HCT116 (cell line): ENCODE measurements around the gene ZNF93. TPM values are rescaled to one million over a fixed set of nuclear protein-coding genes. Genes with fewer than 3 reads are reported as not detected.

Source experiments
- ATAC-seq: fragments of 200-7000 bp; cut with Tn5 transposase; 2 replicates; pipeline ENCODE4 v1.9.1; 2020; ENCODE audit warnings: mild to moderate bottlenecking, moderate library complexity
- BruUV-seq: library from RNA; stranded (reverse); fragments of 400-500 nt; replicated peaks from 2 replicates; lab custom pipeline; 2021; lab: Mats Ljungman, UMichigan
- CTCF ChIA-PET: fragments of 300-600 bp; sonication (Branson Sonifier 250); formaldehyde crosslinking; loops from one replicate; lab custom pipeline; 2021; ENCODE audit warnings: antibody characterized with exemption; lab: Charles Lee
- POLR2A ChIA-PET: fragments of 300-600, 350-600 bp; sonication (Branson Sonifier 250); formaldehyde crosslinking; loops from one replicate; lab custom pipeline; 2021; ENCODE audit warnings: antibody characterized with exemption; lab: Charles Lee
- RAD21 ChIA-PET, 2 experiments: fragments of 300-600 bp; sonication (Branson Sonifier 250); formaldehyde crosslinking; loops; one replicate each; lab custom pipeline; 2023; ENCODE audit warnings: low total read pairs in 2 of 2; ENCODE audit not compliant: uncharacterized antibody in 2 of 2, unreplicated experiment in 2 of 2, low non-redundant PET in 1 of 2; lab: Charles Lee
- DNase-seq: peaks from one replicate; pipeline ENCODE4 v3.0.0-alpha.2; 2010; ENCODE audit warnings: low read depth, low spot score
- H2AFZ ChIP-seq: fragments of 200-600 bp; shearing (Covaris generic), sonication (generic); 2 replicates; pipeline ENCODE4 v1.6.1; 2017; ENCODE audit warnings: low read depth, mixed run types, mixed read lengths, antibody characterized with exemption, low read length; ENCODE audit not compliant: poor library complexity, severe bottlenecking
- H3K27ac ChIP-seq: 2 replicates; pipeline ENCODE4 v1.5.1; 2012; ENCODE audit warnings: low read depth, low read length
- H3K27me3 ChIP-seq: fragments of 200-600 bp; sonication (generic); 2 replicates; pipeline ENCODE4 v1.6.1; 2016; ENCODE audit warnings: mixed run types, low read length, mixed read lengths; ENCODE audit not compliant: insufficient read depth
- H3K36me3 ChIP-seq, 2 experiments: fragments of 200-500 bp in 1 of 2; fragments of 200-600 bp in 1 of 2; sonication (Bioruptor generic) in 1 of 2; sonication (generic) in 1 of 2; 2 replicates each; pipeline versions ENCODE4 v1.5.1 to v1.6.1; 2014 to 2016; ENCODE audit warnings: low read length in 2 of 2, inconsistent platforms in 1 of 2, mixed read lengths in 1 of 2, mixed run types in 1 of 2; ENCODE audit not compliant: insufficient read depth in 2 of 2, control insufficient read depth in 1 of 2
- H3K4me1 ChIP-seq, 2 experiments: fragments of 200-600 bp in 1 of 2; sonication (generic) in 1 of 2; 2 replicates each; pipeline versions ENCODE4 v1.5.1 to v1.6.1; 2012 to 2017; ENCODE audit warnings: low read length in 2 of 2, inconsistent platforms in 1 of 2, mild to moderate bottlenecking in 1 of 2, mixed read lengths in 1 of 2, mixed run types in 1 of 2, moderate library complexity in 1 of 2; ENCODE audit not compliant: insufficient read depth in 2 of 2, control insufficient read depth in 1 of 2
- H3K4me2 ChIP-seq: fragments of 200-600 bp; sonication (generic); 2 replicates; pipeline ENCODE4 v1.6.1; 2017; ENCODE audit warnings: mixed run types, low read length, mixed read lengths
- H3K4me3 ChIP-seq, 2 experiments: fragments of 200-600 bp in 1 of 2; sonication (generic) in 1 of 2; replicated peaks in 1 of 2; 2 replicates each; pipeline ENCODE4 v1.5.1; 2011 to 2016; ENCODE audit warnings: low read length in 2 of 2, control low read depth in 1 of 2, low read depth in 1 of 2, mild to moderate bottlenecking in 1 of 2, mixed read lengths in 1 of 2, mixed run types in 1 of 2
- H3K79me2 ChIP-seq: fragments of 200-600 bp; sonication (generic); 2 replicates; pipeline ENCODE4 v1.6.1; 2017; ENCODE audit warnings: mild to moderate bottlenecking, mixed run types, low read length, moderate library complexity, mixed read lengths; ENCODE audit not compliant: insufficient read depth
- H3K9ac ChIP-seq: fragments of 200-600 bp; sonication (generic); 2 replicates; pipeline ENCODE4 v1.6.1; 2016; ENCODE audit warnings: low read length, mixed read lengths
- H3K9me2 ChIP-seq: fragments of 200-600 bp; sonication (generic), shearing (Covaris generic); 2 replicates; pipeline ENCODE4 v1.6.1; 2017; ENCODE audit warnings: mixed run types, mild to moderate bottlenecking, moderate library complexity; ENCODE audit not compliant: insufficient read depth
- H3K9me3 ChIP-seq, 2 experiments: fragments of 200-500 bp in 1 of 2; fragments of 200-600 bp in 1 of 2; sonication (Bioruptor generic) in 1 of 2; sonication (generic) in 1 of 2; 2 replicates each; pipeline ENCODE4 v1.6.1; 2014 to 2017; ENCODE audit warnings: low read length in 2 of 2, mixed read lengths in 2 of 2, inconsistent platforms in 1 of 2, low read depth in 1 of 2, mild to moderate bottlenecking in 1 of 2, mixed run types in 1 of 2, moderate library complexity in 1 of 2; ENCODE audit not compliant: control insufficient read depth in 1 of 2, insufficient read depth in 1 of 2
- H4K20me1 ChIP-seq: fragments of 200-600 bp; sonication (generic), shearing (Covaris generic); 2 replicates; pipeline ENCODE4 v1.6.1; 2017; ENCODE audit warnings: mixed run types, mild to moderate bottlenecking, moderate library complexity; ENCODE audit not compliant: insufficient read depth
- CBX3 ChIP-seq: IDR thresholded peaks from 2 replicates; pipeline ENCODE4 v1.6.1; 2012; ENCODE audit warnings: low read depth
- CEBPB ChIP-seq: IDR thresholded peaks from 2 replicates; pipeline ENCODE4 v1.6.1; 2012; ENCODE audit warnings: low read depth
- CTCF ChIP-seq, 3 experiments: fragments of 200-600 bp in 1 of 3; sonication (generic) in 1 of 3; IDR thresholded peaks in 2 of 3; conservative IDR thresholded peaks in 1 of 3; 2 replicates each; pipeline ENCODE4 v1.5.1; 2012 to 2017; ENCODE audit warnings: low read depth in 2 of 3, low read length in 2 of 3, antibody characterized with exemption in 1 of 3, borderline replicate concordance in 1 of 3, control low read depth in 1 of 3, mild to moderate bottlenecking in 1 of 3, mixed read lengths in 1 of 3, mixed run types in 1 of 3, moderate library complexity in 1 of 3; ENCODE audit not compliant: insufficient read depth in 1 of 3
- EGR1 ChIP-seq: IDR thresholded peaks from 2 replicates; pipeline ENCODE4 v1.6.1; 2012; ENCODE audit warnings: low read depth
- EZH2 ChIP-seq: fragments of 200-600 bp; sonication (generic); IDR thresholded peaks from 2 replicates; pipeline ENCODE4 v1.6.1; 2017; ENCODE audit warnings: antibody characterized with exemption, mixed run types
- EZH2phosphoT487 ChIP-seq: fragments of 200-600 bp; IDR thresholded peaks from 2 replicates; pipeline ENCODE4 v1.6.1; 2018; ENCODE audit warnings: antibody characterized with exemption, borderline replicate concordance
- POLR2A ChIP-seq: IDR thresholded peaks from 2 replicates; pipeline ENCODE4 v1.7.0; 2011; ENCODE audit warnings: borderline replicate concordance; ENCODE audit not compliant: insufficient read depth, insufficient read length; ENCODE audit errors: extremely low read depth
- POLR2AphosphoS5 ChIP-seq: IDR thresholded peaks from 2 replicates; pipeline ENCODE4 v1.6.1; 2011; ENCODE audit warnings: mild to moderate bottlenecking, low read depth, low read length, moderate library complexity
- RAD21 ChIP-seq: IDR thresholded peaks from 2 replicates; pipeline ENCODE4 v1.6.1; 2012; ENCODE audit warnings: low read depth, mild to moderate bottlenecking
- SIN3A ChIP-seq: IDR thresholded peaks from 2 replicates; pipeline ENCODE4 v1.6.1; 2012; ENCODE audit warnings: low read depth
- SP1 ChIP-seq: IDR thresholded peaks from 2 replicates; pipeline ENCODE4 v1.6.1; 2012; ENCODE audit warnings: low read depth
- SRF ChIP-seq: IDR thresholded peaks from 2 replicates; pipeline ENCODE4 v1.6.1; 2012; ENCODE audit warnings: low read depth
- TCF7L2 ChIP-seq: IDR thresholded peaks from 2 replicates; pipeline ENCODE4 v1.7.0; 2011; ENCODE audit warnings: borderline replicate concordance, inconsistent platforms; ENCODE audit not compliant: insufficient read depth, insufficient read length; ENCODE audit errors: extremely low read depth
- YY1 ChIP-seq: IDR thresholded peaks from 2 replicates; pipeline ENCODE4 v1.6.1; 2011; ENCODE audit warnings: low read length, low read depth, moderate library complexity, mild to moderate bottlenecking; ENCODE audit not compliant: insufficient replicate concordance; ENCODE audit errors: extremely low read depth
- ZBTB33 ChIP-seq: IDR thresholded peaks from 2 replicates; pipeline ENCODE4 v1.6.1; 2011; ENCODE audit warnings: mild to moderate bottlenecking, low read length, moderate library complexity; ENCODE audit not compliant: insufficient replicate concordance; ENCODE audit errors: extremely low read depth
- ZFX ChIP-seq: fragments of 450-650 bp; IDR thresholded peaks from 2 replicates; pipeline ENCODE4 v1.6.1; 2017
- ZNF274 ChIP-seq: fragments of 200-500 bp; sonication (Bioruptor generic); IDR thresholded peaks from 2 replicates; pipeline ENCODE4 v1.6.1; 2014; ENCODE audit warnings: mild to moderate bottlenecking, low read depth, low read length, inconsistent platforms
- intact Hi-C: fragments of 100-400 bp; cut with micrococcal nuclease; formaldehyde crosslinking; loops from 2 replicates; pipeline ENCODE4 v1.10.0; 2022
- total RNA-seq: library from RNA; stranded (reverse); gene quantifications from one replicate; pipeline ENCODE4 v1.2.1, GENCODE V29; 2021; ENCODE audit not compliant: unreplicated experiment

The ZNF93 gene
- total RNA-seq, 1 experiment from 2014 or later: not detected

GRCh38 chr19:19955208-19955607 lies 54.5 kb downstream of the ZNF93 start (continued):
- no peak for TF ChIP-seq YY1
- TF ChIP-seq EGR1: no peak
- no peak for TF ChIP-seq TCF7L2
- no peak for TF ChIP-seq POLR2A
- TF ChIP-seq POLR2AphosphoS5: no peak
- TF ChIP-seq EZH2: no peak
- no peak for TF ChIP-seq ZBTB33
- no peak for TF ChIP-seq CTCF (IDR thresholded peaks at IDR 0.05 in 2 of 3, conservative IDR thresholded peaks at IDR 0.05 in 1 of 3; ENCODE audit: borderline replicate concordance in 1 of 3, insufficient read depth in 1 of 3, low read depth in 2 of 3, low read length in 2 of 3)
- TF ChIP-seq CBX3: no peak

- no peaks in the 10 kb centered on the region for H3K9me2 ChIP-seq
- no peak overlapping the region for H3K4me2 ChIP-seq
- BruUV-seq: no TSS peak
- H3K9me3 ChIP-seq: peaks cover 0 to 6% of the 10 kb centered on the region in 2 experiments; a peak in 1 of 4 replicates
- no peaks in the 10 kb centered on the region for H4K20me1 ChIP-seq
- TF ChIP-seq YY1 (no peak), ZNF274 (no peak), EGR1 (no peak), CEBPB (no peak), EZH2 (no peak), POLR2A (no peak), CTCF (IDR thresholded peaks at IDR 0.05 in 2 of 3, conservative IDR thresholded peaks at IDR 0.05 in 1 of 3; ENCODE audit: borderline replicate concordance in 1 of 3, insufficient read depth in 1 of 3, low read depth in 2 of 3, low read length in 2 of 3) (no peak), SRF (no peak), RAD21 (no peak), POLR2AphosphoS5 (no peak), SP1 (no peak), EZH2phosphoT487 (no peak), SIN3A (no peak), TCF7L2 (no peak), ZFX (no peak)
- intact Hi-C loops: no loop called here
- POLR2A ChIA-PET: no interaction called here
- no peaks in the 10 kb centered on the region for H3K27me3 ChIP-seq
- H2AFZ ChIP-seq: no peak overlapping the region
- H3K79me2 ChIP-seq: no peaks in the 10 kb centered on the region
- H3K36me3 ChIP-seq: no peaks in the 10 kb centered on the region
- no peaks in the 10 kb centered on the region for H3K4me1 ChIP-seq
- DNase-seq (no peak), ATAC-seq (no peak)
- H3K9ac ChIP-seq: no peak overlapping the region
- H3K27ac ChIP-seq: no peak overlapping the region
- no peak overlapping the region for H3K4me3 ChIP-seq
- RAD21 ChIA-PET: no interaction called here
- CTCF ChIA-PET: no interaction called here
Observed at GRCh38 chr19:19956434-19957075, 55.8 kb downstream of the ZNF93 start.
